MV-4-11 (cell line): ENCODE measurements around the gene SLC29A2.
"Not testable (repeated sequence)": the region's sequence is repeated elsewhere in the genome, so short reads cannot be mapped to it uniquely, and the experiment has no call there.

ENCODE experiments used
- DNase-seq: peaks from one replicate; lab custom pipeline; 2025; lab: John Stamatoyannopoulos, UW

The SLC29A2 gene

DNA sequence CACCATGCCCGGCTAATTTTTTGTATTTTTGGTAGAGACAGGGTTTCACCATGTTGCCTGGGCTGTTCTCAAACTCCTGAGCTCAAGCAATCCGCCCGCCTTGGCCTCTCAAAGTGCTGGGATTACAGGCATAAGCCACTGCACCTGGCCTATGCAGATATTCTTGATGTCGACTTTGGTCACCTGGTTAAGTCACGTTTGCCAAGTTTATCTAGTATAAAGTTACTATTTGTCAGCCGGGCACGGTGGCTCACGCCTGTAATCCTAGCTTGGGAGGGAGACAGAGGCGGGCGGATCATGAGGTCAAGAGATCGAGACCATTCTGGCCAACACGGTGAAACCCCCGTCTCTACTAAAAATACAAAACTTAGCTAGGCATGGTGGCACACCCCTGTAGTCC, 12.8 kb upstream of the SLC29A2 start:
- not testable (repeated sequence) for DNase-seq

DNA sequence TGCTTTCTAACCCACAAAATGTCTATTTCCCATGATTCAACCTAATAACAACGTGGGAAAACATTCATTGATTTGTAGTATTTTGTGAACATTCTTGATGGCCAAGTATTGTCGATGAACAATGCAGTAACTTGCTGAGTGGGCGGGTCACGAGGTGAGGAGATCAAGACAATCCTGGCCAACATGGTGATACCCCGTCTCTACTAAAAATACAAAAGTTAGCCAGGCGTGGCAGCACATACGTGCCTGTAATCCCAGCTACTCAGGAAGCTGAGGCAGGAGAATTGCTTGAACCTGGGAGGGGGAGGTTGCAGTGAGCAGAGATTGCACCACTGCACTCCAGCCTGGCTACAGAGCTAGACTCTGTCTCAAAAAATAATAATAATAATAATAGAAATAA, 8.7 kb upstream of the SLC29A2 start:
- not testable (repeated sequence) for DNase-seq

DNA sequence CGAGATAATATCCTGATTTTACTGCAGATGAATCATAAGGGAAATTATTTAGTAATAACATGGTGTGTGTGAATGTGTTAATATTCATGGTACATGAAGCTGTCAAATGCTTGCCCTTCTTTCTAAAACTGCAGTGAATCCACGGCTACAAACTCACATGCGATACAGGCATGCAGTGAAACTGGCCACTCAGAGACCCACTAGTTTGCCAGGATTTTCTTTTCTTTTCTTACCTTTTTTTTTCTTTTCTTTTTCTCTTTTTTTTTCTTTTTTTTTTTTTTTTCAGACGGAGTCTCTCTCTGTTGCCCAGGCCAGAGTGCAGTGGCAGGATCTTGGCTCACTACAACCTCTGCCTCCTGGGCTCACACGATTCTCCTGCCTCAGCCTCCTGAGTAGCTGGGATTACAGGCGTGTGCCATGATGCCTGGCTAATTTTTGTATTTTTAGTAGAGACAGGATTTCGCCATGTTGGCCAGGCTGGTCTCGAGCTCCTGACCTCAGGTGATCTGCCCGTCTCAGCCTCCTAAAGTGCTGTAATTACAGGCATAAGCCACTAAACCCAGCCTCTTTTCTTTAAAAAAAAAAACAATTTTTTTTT, 2.2 kb upstream of the SLC29A2 start:
- DNase-seq: not testable (repeated sequence)

DNA sequence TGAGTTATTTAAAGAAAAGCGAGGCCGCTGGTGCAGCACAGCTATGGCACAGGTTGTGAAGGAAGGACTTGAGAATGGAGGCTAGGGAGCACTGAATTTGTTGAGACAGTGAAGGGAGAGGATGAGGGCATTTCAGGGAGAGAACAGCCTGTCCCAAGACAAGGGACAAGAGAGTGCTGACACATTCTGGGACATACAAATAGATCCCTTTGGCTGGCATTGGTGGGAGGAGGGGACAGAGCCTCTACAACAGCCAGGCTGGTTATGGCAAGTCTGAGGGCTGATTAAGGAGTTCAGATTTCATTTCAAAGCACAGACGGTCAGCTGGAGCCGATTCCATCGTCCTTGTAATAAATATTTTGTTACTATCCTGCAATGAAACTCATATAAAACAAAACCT, 1.7 kb upstream of the SLC29A2 start:
- DNase-seq: no peak

DNA sequence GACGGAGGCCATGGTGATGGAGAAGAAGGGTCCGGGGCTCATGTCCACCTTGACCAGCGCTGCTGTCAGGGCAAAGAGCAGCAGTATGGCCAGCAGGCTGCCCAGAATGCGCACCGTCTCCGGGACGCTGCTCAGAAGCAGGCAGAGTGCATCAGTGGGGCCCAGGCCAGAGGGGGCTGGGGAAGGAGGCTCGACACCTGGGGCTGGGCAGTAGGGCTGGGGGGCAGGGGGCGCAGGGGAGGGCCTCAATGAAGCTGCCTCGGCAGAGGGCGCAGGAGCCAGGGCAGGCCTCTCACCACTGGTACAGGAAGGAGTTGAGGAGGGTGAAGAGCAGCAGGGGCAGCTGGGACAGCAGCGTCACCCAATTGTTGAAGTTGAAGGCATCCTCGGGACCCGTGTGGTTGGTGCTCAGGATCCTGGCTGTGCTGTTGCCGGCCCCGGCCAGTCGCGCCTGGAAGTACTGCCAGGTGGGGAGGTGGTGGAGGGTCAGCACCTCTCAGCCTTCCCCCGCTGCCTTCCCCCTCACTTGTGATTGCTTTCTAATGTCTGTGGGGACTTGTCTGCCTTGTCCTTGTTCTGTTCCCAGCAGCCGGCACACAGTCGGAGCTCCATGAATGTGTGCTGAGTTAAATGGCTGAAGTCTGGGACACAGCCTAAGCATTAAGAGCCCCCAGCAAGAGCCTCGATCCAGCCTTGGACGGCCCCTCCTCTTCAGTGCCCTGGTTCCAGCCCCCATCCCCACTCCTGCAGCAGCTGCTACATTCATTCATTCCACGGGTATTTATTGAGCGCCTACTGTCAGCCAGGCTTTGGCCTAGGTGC, 2.3 kb downstream of the SLC29A2 start:
- no peak for DNase-seq

DNA sequence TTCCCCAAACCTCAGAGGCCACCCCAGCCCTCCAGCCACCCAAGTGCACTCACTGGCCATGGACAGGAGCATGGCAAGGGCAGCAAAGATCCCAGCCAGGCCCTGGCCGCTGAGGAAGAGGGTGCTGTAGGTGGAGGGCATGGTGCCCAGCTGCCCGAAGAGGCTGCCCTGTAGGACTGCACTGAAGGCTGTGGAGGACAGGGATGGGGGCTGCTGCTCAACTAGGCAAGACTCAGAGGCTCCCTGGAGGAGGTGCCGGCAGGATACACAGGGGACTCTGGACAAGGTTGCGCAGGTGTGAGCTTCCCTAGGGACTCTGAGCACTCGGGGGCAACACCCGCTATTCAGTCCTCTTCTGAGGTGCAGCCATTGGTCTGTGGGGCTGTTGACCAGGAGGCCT, 3.1 kb downstream of the SLC29A2 start:
- DNase-seq: no peak

DNA sequence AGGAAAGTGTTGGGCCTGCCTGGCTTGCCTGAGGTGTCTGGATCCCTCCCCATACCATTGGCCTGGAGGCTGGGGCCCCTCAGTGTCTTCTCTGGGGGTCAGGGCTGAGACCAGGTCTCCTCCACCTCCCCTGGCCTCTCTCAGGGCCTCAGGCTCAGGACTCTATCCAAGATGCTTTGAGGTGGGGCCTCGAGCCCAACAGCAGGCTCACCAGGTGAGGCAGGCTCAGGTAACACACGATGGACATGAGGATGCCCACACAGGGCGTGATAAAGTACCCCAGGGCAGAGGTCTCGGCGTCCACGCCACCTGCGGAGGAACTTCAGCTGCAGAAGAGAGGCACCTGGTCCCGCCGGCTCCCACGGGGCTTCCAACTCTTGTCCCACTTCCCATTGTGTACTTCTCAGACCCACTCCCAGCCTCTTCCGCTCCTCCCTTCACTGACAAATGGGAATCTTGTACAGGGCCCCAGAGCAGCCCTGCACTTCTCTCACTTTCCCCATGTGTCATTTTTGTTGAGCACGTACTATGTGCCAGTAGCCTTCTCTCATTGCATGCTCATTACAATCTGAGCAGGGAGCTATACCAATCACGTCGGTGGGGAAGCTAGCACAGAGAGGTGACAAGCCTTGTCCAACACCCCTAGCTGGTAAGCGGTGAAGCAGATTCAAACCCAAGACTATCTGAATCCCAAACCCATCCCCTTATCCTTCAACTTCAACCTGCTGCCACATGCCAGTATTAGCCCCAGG, 3.8 kb downstream of the SLC29A2 start:
- DNase-seq: no peak

DNA sequence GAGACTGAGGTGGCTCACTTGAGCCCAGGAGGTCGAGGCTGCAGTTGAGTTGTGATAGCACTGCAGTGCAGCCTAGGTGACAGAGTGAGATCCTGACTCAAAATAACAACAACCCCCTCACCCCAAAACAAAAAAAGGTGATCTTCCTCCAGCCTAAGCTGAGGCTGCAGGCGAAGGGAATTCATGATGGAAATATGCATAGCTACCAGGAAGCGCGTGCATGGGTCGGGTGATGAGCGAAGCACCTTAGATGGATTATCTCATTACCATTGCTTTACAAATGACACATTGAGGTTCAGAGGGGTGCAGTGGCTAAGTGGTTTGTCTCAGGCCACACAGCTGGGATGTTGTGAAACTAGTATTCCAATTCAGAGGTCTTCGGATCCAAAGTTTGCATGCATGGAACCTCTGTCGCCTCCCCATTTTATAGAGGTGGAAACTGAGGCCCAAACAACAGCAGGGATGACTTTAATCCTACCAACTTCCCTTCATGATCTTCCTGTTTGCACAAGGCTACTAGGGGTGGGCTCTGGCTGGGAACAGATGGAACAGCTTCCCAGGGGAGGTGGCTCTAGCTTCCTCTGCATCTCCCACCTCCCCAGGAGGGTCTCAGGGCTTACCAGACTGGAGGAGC, 4.6 kb downstream of the SLC29A2 start:
- DNase-seq: no peak

DNA sequence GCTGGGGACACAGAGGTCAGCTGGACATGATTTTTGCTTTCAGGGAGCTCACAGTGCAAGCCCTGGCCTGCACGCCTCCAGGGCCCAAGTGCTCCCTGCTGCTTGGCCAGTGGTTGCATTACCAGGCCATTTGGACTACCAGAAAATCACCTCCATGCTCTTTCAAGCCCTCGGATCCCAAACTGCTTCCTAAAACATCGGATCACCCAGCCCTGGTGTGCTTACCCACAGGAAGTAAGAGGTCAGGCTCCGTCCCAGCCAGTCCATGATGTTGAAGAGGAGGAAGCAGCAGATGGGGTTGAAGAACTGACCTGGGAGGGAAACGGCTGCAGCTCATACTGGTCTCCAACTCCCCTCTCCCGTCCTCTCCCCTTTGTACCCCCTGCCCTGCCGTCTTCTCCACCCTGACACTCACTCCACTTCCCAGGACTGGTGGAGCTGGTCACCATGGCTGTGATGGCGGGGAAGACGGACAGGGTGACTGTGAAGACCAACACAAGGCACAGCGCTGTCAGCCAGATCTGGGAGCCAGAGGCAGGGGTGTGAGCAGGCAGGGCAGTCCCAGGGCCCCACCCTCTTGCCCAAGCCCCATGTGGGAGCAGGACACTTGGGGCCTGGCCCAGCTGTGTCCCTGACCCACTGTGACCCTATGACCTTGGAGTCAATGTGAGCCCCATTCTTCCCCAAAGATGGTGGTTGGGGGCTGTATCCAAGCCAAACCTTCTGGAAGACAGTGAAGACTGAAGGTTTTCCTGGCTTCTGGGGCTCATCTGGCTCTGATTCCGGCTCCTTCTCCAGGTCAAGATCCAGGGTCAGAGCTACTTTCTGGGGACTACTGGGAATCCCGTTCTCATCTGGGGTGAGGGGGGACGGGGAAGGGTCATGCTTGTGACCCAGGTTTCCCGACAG, 5.6 kb downstream of the SLC29A2 start:
- DNase-seq: no peak

DNA sequence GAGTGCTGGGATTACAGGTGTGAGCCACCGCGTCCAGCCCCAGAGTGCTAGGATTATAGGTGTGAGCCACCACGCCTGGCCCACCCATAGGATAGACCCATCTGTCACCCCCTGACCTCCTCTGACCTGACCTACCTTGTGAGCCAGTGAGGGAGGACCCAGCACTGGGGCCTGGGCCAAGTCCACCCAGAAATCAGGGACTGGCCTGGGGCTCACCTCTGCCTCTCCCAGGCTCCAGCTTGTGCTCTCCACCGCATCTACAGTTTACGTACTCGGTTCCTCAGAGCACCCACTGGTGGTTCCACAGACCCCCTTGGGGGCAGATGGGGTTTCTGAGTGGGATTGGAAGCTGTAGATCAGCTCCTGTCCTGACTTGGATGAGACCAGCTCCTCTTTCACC, 6.4 kb downstream of the SLC29A2 start:
- DNase-seq: no peak

DNA sequence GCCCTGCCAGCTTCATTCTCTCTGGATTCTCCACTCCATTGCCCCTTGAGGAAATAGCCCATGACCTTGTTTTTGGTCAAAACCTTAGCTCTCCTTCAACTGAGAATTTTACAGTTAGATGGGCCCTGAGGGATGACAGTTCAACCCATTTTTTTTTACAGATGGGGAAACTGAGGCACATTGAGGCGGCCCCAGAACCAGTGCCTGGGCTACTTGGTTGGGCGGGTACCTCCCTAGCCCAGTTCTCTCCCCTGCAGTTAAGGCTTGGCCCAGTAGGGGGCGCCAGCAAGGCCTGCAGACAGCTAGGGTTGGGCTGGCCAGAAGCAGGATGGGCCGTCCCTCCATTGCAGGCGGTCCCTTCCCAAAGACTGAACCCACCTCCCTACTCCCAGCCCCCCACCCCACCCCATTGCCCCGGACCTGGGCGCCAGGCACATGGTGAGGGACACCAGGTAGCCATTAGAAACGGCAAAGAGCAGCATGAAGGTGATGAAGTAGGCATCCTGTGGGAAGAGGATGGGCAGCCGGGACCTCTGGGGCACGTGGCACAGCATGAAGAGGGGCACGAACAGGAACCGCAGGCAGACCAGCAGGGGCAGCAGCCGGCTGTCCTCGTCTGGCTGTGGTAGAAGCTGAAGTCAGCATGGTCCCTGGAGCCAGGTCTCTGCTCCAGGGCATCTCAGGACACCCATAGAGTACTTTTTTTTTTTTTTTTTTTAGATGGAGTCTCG, 7.6 kb downstream of the SLC29A2 start:
- peak; percentile 10 for DNase-seq

DNA sequence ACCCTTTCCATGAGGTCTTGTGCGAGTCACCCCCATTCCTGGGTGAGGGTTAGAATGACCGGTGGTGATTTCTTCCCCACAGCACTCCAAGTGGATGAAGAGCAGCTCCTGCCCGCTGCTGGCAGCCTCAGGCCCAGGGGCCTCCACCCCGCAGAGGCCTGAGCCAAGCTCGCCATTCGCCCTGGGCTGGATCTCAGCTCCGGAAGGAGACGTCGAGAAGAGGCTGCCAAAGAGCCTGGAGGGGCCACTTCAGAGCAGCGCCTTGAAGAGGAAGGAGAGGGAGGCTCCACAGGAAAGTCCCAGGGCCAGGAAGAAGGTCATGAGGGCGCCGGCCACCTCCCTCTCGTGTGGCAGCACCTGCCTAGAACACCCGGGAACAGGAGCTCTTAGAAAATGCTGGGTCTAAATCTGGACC, 8.4 kb downstream of the SLC29A2 start:
- no peak for DNase-seq

DNA sequence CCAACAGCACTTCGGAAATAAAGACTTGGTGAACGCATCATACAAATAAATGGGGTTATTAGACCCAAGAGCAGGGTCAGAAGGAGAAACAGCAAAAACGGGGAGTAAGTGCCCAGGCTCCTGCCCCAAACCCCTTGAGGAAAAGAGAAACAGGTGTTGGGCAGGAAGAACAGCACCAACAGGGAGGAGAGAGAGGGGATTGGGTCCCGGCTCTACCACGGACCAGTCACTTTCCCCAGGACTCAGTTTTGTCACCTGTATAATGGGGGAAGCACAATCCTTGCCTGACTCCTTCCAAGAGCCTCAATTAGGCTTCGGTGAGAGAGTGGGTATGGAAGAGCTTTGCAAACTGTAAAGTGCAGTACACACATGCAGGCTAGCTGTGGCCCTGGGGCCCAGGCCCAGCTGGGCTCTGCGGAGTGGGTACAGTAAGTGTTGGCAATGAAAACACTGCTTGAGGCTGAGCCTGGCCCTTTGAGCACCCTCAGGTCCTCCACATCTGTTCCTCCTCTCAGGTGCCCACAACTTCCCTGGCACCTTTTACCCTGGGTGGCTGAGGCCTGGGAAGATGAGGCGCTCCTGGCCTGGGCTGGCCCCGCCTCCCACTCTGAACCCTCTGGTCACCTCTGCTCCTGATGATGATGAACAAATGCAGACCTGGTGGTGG, 8.9 kb downstream of the SLC29A2 start:
- DNase-seq: no peak

DNA sequence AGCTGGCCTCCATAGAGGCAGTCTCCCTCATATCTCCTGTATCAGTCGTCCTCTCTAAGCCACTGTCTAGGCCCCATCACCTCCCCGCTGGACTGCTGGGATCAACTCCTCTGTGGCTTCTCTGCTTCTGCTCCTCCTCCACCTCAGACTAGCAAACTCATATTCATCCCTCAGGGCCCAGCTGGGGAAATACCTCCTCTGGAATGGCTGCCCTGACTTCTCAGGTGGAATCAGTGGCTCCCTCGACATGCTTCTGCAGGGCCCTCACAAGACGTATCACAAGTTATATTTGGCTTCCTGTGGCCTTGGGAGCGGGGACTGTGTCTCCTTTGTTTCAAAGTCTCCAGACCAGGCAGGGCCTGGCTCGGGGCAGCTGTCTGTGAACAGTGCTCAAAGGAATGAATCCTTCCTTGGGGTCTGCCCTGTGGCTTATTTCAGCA, 10.0 kb downstream of the SLC29A2 start:
- no peak for DNase-seq

DNA sequence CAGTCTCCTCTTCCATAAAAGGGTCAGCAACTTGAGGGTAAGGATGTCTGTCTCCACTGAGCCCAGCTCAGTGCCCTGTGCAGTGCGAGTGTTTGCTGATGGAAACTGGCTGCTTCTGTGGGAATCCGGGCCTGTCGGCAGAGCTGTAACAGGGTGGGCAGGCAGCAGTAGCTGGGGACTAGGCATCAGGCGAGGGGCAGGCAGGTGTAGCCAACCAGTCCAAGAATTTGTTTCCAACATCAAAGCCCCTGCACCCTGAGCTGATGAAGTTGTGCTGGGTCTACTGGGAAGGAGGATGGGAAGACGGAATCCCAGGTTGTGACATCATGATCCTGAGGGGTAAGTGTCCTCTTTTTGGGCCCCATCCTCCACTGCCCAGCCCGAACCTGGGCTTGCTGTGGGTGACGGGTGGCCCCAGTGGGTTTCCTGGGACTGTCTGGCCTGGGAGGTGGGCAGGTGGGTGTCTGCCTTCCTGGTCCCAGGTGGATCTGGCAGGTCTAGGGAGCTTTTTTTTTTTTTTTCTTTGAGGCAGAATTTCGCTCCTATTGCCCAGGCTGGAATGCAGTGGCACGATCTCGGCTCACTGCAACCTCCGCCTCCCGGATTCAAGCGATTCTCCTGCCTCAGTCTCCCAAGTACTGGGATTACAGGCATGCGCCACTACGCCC, 11.0 kb downstream of the SLC29A2 start:
- no peak for DNase-seq

DNA sequence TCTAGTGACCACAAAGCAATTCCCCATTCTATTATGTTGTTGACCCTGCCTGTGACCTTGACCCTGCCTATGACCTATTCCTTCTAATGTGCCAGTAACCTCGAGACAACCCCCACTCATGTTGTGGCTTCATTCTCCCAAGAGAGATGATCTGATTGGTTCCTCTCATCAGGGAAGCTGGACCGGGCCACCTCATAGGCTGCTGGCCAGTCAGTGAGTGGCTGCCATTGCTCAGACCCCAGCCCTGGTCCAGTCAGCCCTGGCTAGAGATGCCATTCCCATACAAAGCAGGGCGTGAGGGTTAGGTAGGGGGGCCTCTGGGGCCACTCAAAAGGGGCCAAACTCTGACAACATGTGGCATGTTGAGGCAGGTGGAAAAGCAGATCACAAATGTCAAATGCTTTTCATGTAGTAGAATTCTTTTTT, 11.9 kb downstream of the SLC29A2 start:
- DNase-seq: no peak

DNA sequence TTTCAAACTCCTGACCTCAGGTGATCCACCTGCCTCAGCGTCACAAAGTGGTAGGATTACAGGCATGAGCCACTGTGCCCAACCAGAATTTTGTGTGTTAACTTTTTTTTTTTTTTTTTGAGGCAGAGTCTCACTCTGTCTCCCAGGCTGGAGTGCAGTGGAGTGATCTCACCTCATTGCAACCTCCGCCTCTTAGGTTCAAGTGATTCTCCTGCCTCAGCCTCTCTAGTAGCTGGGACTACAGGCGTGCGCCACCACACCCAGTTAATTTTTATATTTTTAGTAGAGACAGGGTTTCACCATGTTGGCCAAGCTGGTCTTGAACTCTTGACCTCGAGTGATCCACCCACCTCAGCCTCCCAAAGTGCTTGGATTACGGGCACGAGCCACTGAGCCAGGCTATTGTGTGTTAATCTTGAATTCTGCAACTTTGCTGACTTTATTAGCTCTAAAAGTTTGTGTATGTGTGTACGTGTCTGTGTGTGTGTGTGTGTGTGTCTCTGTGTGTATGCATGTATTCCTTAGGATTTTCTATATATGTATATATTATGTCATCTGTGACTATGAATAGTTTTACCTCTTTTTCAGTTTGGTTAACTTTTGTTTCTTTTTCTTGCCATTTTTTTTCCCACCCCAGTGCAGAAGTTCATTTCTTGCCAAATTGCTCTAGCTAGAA, 20.9 kb downstream of the SLC29A2 start:
- DNase-seq: not testable (repeated sequence)

DNA sequence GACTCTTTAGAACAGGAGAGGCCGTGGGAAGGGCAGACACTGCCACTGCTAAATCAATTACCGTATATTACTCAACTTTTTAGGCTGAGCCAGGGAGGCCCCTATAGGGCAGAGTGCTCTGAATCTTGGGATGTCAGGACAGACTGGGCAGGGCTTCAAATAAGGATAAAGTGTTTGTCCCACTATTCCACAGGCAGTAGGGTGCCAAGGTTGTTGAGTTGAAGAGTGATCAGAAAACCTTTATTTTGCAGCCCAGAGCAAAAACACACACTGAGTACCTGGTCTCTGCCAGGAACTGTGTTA, 22.5 kb downstream of the SLC29A2 start:
- DNase-seq: no peak
